Naive thymus-derived CD4-positive, alpha-beta T cell (primary cell): ENCODE results near the gene TMEM132D. TPM values are rescaled to one million over a fixed set of nuclear protein-coding genes. Genes with fewer than 3 reads are reported as not detected.

ENCODE experiments used
- ATAC-seq: fragments of 150-1000 bp; cut with Tn5 transposase; 2 replicates; pipeline ENCODE4 v1.10.0; 2021; ENCODE audit warnings: mild to moderate bottlenecking, moderate library complexity
- CTCF ChIA-PET: fragments of 350-600 bp; sonication (Branson Sonifier 250); formaldehyde crosslinking; loops from one replicate; lab custom pipeline; 2021; ENCODE audit warnings: antibody characterized with exemption; lab: Charles Lee
- POLR2A ChIA-PET: fragments of 350-600 bp; sonication (Branson Sonifier 250); formaldehyde crosslinking; loops from one replicate; lab custom pipeline; 2021; ENCODE audit warnings: antibody characterized with exemption, inconsistent platforms; lab: Charles Lee
- DNase-seq, 9 donors: peaks; one replicate each; pipeline versions ENCODE4 v3.0.0 to v3.0.0-alpha.2; 2020 to 2022; ENCODE audit warnings: mixed read lengths in 1 of 9
- H3K27ac ChIP-seq: one replicate; pipeline ENCODE4 v1.7.0; 2013; ENCODE audit warnings: mild to moderate bottlenecking, low read depth, low read length, moderate library complexity
- H3K27me3 ChIP-seq, 2 donors: one replicate each; pipeline ENCODE4 v1.7.0; 2013; ENCODE audit warnings: low read length in 2 of 2, mild to moderate bottlenecking in 2 of 2, moderate library complexity in 2 of 2; ENCODE audit not compliant: control insufficient read depth in 2 of 2, insufficient read depth in 2 of 2
- H3K36me3 ChIP-seq, 3 experiments: 1 replicate in 2 of 3; 2 replicates in 1 of 3; pipeline ENCODE4 v1.7.0; 2013; ENCODE audit warnings: low read length in 3 of 3, mild to moderate bottlenecking in 3 of 3, moderate library complexity in 1 of 3; ENCODE audit not compliant: insufficient read depth in 3 of 3, control insufficient read depth in 2 of 3
- H3K4me1 ChIP-seq, 2 donors: one replicate each; pipeline ENCODE4 v1.7.0; 2013; ENCODE audit warnings: low read length in 2 of 2, mild to moderate bottlenecking in 2 of 2, moderate library complexity in 1 of 2; ENCODE audit not compliant: control insufficient read depth in 2 of 2, insufficient read depth in 2 of 2
- H3K4me3 ChIP-seq: 2 replicates; pipeline ENCODE4 v1.7.0; 2013; ENCODE audit warnings: mild to moderate bottlenecking, low read length
- H3K9me3 ChIP-seq, 3 experiments: 1 replicate in 2 of 3; 2 replicates in 1 of 3; pipeline ENCODE4 v1.7.0; 2013; ENCODE audit warnings: low read length in 3 of 3; ENCODE audit not compliant: control insufficient read depth in 2 of 3
- H3K27ac Mint-ChIP-seq, 9 donors: one replicate each; pipeline ENCODE4 v1.8.0; 2020 to 2022; ENCODE audit warnings: mixed read lengths in 9 of 9, mild to moderate bottlenecking in 8 of 9, moderate library complexity in 5 of 9, inconsistent platforms in 2 of 9
- H3K27me3 Mint-ChIP-seq, 5 donors: one replicate each; pipeline ENCODE4 v1.8.0; 2021 to 2022; ENCODE audit warnings: mixed read lengths in 5 of 5, mild to moderate bottlenecking in 1 of 5
- H3K36me3 Mint-ChIP-seq, 5 donors: one replicate each; pipeline ENCODE4 v1.8.0; 2020 to 2022; ENCODE audit warnings: mixed read lengths in 5 of 5, mild to moderate bottlenecking in 3 of 5, inconsistent platforms in 1 of 5
- H3K4me1 Mint-ChIP-seq, 7 donors: one replicate each; pipeline ENCODE4 v1.8.0; 2020 to 2022; ENCODE audit warnings: mixed read lengths in 7 of 7, mild to moderate bottlenecking in 3 of 7, inconsistent platforms in 1 of 7
- H3K4me3 Mint-ChIP-seq, 10 donors: one replicate each; pipeline ENCODE4 v1.8.0; 2020 to 2022; ENCODE audit warnings: mild to moderate bottlenecking in 10 of 10, mixed read lengths in 10 of 10, moderate library complexity in 6 of 10, inconsistent platforms in 2 of 10
- H3K9me3 Mint-ChIP-seq, 11 donors: one replicate each; pipeline ENCODE4 v1.8.0; 2020 to 2022; ENCODE audit warnings: mixed read lengths in 11 of 11, mild to moderate bottlenecking in 4 of 11, inconsistent platforms in 1 of 11, moderate library complexity in 1 of 11
- intact Hi-C, 2 donors: fragments of 100-400 bp; cut with micrococcal nuclease; formaldehyde crosslinking; loops; one replicate each; pipeline ENCODE4 v1.15.1; 2023
- polyA plus RNA-seq, 2 donors: library from polyadenylated mRNA; unstranded; fragments of 300-500 nt; fragmentation: Illumina TruSeq; gene quantifications; one replicate each; pipeline ENCODE4 v1.2.3, GENCODE V29; 2021
- total RNA-seq, 6 experiments: library from RNA in 5 of 6; stranded (reverse) in 5 of 6; gene quantifications; 1 replicate in 5 of 6; 2 replicates in 1 of 6; pipeline ENCODE4 v1.2.3 and lab custom pipeline; 2021 to 2026

TMEM132D gene
- total and polyA plus RNA-seq, 7 experiments from 2014 or later: not detected

DNA sequence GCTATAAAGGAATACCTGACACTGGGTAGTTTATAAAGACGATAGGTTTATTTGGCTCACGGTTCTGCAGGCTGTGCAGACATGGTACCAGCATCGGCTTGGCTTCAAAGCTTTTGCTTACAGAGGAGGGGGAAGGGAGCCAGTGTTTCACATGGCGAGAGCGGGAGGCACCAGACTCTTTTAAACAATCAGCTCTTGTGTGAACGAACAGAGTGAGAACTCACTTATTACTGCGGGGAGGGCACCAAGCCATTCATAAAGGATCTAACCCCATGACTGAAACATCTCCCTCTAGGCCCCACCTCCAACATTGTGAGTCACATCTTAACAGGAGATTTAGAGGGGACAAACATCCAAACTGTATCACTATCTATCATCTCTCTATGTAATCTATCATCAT, 227.4 kb downstream of the TMEM132D start:
- Mint-ChIP-seq H3K9me3 (peaks cover 0 to 14% (median 5%) of the 10 kb centered on the region in 11 donors), H3K27ac (no peak overlapping the region), H3K27me3 (no peaks in the 10 kb centered on the region), H3K4me1 (no peaks in the 10 kb centered on the region), H3K4me3 (no peak overlapping the region), H3K36me3 (no peaks in the 10 kb centered on the region)
- Histone ChIP-seq H3K27me3 (no peaks in the 10 kb centered on the region), H3K9me3 (no peaks in the 10 kb centered on the region), H3K36me3 (no peaks in the 10 kb centered on the region), H3K4me1 (no peaks in the 10 kb centered on the region), H3K27ac (no peak overlapping the region), H3K4me3 (no peak overlapping the region)
- intact Hi-C loops: no loop called here
- ChIA-PET CTCF (no interaction called here), POLR2A (no interaction called here)
- DNase-seq (no peak), ATAC-seq (no peak)

DNA sequence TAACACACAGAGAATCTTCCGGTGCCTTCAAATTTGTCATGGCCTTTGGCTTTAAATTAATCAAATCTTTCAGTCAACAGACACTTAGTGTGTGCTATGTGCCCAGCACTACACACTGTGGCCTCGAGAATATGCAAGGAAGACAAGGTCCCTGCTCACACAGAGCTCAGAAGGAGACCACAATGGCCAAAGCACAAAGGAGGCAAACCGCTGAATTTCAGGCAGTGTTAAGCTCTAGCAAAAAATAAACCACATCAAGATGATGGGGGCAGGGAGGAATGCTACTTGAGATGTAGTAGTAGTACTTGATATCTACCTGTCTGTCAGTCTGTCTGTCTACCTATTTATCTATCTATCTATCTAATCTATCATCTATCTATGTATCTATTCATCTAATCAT, 227.9 kb downstream of the TMEM132D start:
- intact Hi-C loops: no loop called here
- no peak overlapping the region for H3K27ac Mint-ChIP-seq
- DNase-seq (no peak), ATAC-seq (no peak)
- H3K9me3 Mint-ChIP-seq: peaks cover 0 to 14% (median 5%) of the 10 kb centered on the region in 11 donors
- H3K4me1 ChIP-seq: no peaks in the 10 kb centered on the region
- H3K27ac ChIP-seq: no peak overlapping the region
- no peak overlapping the region for H3K4me3 ChIP-seq
- ChIA-PET POLR2A (no interaction called here), CTCF (no interaction called here)
- no peaks in the 10 kb centered on the region for H3K36me3 Mint-ChIP-seq
- no peaks in the 10 kb centered on the region for H3K36me3 ChIP-seq
- no peak overlapping the region for H3K4me3 Mint-ChIP-seq
- H3K9me3 ChIP-seq: no peaks in the 10 kb centered on the region
- H3K4me1 Mint-ChIP-seq: no peaks in the 10 kb centered on the region
- H3K27me3 Mint-ChIP-seq: no peaks in the 10 kb centered on the region
- no peaks in the 10 kb centered on the region for H3K27me3 ChIP-seq

DNA sequence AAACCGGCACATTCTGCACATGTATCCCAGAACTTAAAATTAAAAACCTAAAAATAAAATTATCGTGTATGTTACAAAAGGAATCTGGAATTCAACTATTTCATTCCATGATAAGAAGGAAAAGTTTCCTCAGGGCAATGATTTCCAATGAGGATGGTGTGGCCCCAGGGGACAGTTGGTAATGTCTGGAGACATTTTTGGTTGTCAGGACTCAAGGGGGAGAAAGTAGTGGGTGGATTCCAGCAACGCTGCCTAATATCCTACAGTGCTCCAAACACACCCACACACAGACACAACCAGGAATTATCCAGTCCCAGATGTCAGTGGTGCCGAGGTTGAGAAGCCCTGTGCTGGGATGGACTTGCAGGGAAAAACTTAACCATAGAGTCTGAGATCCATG, 228.3 kb downstream of the TMEM132D start:
- no peak for ATAC-seq
- no peak overlapping the region for H3K27ac Mint-ChIP-seq
- ChIA-PET POLR2A (no interaction called here), CTCF (no interaction called here)
- intact Hi-C loops: no loop called here
- no peaks in the 10 kb centered on the region for H3K4me1 Mint-ChIP-seq
- Histone ChIP-seq H3K4me1 (no peaks in the 10 kb centered on the region), H3K4me3 (no peak overlapping the region), H3K27me3 (no peaks in the 10 kb centered on the region), H3K9me3 (no peaks in the 10 kb centered on the region), H3K27ac (no peak overlapping the region), H3K36me3 (no peaks in the 10 kb centered on the region)
- no peaks in the 10 kb centered on the region for H3K36me3 Mint-ChIP-seq
- DNase-seq: no peak
- H3K9me3 Mint-ChIP-seq: peaks cover under 1 to 13% (median 5%) of the 10 kb centered on the region in 11 donors
- no peaks in the 10 kb centered on the region for H3K27me3 Mint-ChIP-seq
- no peak overlapping the region for H3K4me3 Mint-ChIP-seq

DNA sequence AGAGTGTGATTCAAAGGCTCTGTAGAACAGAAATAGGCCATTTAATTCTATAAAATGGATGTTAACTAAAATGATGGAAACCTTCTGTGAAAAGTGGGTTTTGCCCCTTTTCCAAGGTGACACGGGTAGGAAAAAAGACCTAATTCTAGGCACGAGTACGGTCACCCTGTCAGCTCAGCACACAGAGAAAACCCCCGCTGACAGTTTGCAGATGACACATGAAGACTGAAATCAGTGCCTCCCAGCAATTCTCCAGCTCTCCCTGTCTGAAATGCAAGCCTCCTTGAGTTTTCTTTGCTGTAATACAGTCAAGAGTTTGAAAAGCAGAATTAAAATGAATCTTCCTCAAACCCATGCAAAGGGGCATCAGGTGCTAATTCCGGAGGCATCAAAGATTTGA, 230.0 kb downstream of the TMEM132D start:
- Mint-ChIP-seq H3K27ac (no peak overlapping the region), H3K4me3 (no peak overlapping the region), H3K9me3 (peaks cover 3 to 16% (median 6%) of the 10 kb centered on the region in 11 donors), H3K4me1 (no peaks in the 10 kb centered on the region), H3K27me3 (no peaks in the 10 kb centered on the region), H3K36me3 (no peaks in the 10 kb centered on the region)
- ChIA-PET CTCF (no interaction called here), POLR2A (no interaction called here)
- DNase-seq (no peak), ATAC-seq (no peak)
- no peaks in the 10 kb centered on the region for H3K4me1 ChIP-seq
- H3K4me3 ChIP-seq: no peak overlapping the region
- intact Hi-C loops: no loop called here
- H3K36me3 ChIP-seq: no peaks in the 10 kb centered on the region
- no peak overlapping the region for H3K27ac ChIP-seq
- no peaks in the 10 kb centered on the region for H3K9me3 ChIP-seq
- no peaks in the 10 kb centered on the region for H3K27me3 ChIP-seq

DNA sequence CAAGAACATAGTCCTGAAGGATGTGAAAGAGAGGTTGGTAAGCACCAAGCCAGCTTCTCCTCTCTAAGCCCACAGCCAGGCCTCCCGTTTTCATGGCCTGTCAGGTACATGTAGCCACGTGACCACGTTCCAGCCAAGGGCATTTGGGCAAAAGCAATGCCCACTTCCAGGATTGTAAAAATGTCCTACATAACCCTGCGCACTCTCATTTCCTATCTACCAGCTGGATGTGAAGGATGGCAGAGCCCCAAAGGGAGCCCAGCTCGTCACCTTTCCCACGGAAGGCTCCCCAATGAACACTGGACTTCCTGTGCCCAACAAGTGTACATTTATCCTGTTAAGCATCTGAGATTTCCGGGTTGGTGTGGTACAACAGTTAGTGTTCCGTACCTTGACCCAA, 231.7 kb downstream of the TMEM132D start:
- no peaks in the 10 kb centered on the region for H3K4me1 Mint-ChIP-seq
- H3K4me3 Mint-ChIP-seq: no peak overlapping the region
- no peaks in the 10 kb centered on the region for H3K27me3 Mint-ChIP-seq
- DNase-seq: no peak
- CTCF ChIA-PET: no interaction called here
- intact Hi-C loops: no loop called here
- Histone ChIP-seq H3K27me3 (no peaks in the 10 kb centered on the region), H3K9me3 (no peaks in the 10 kb centered on the region), H3K4me3 (no peak overlapping the region), H3K4me1 (no peaks in the 10 kb centered on the region), H3K27ac (no peak overlapping the region), H3K36me3 (no peaks in the 10 kb centered on the region)
- ATAC-seq: no peak
- peaks cover 3 to 22% (median 6%) of the 10 kb centered on the region in 11 donors for H3K9me3 Mint-ChIP-seq
- no peaks in the 10 kb centered on the region for H3K36me3 Mint-ChIP-seq
- POLR2A ChIA-PET: no interaction called here
- H3K27ac Mint-ChIP-seq: no peak overlapping the region

DNA sequence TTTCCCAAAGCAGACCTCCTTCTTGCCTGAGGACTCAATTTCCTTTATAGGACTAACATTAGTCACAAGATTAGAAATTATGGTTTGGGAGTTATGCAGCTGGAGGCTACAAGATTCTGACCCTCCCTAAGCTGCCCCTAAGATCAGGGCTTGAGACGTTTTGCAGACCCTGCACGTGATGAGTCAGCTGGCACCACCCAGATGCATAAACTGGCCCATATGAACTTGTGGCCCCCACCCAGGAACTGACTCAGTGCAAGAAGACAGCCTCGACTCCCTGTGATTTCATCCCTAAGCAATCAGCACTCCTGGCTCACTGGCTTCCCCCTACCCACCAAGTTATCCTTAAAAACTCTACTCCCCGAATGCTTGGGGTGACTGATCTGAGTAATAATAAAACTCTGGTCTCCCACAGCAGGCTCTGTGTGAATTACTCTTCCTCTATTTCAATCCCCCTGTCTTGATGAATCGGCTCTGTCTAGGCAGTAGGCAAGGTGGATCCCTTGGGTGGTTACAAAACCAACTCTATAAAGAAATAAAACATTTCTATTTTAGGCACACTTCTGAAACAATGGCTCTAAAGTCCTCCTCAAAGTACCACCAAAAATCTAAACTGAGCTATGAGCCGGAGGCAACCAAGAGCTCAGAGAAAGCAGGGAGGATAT, 233.4 kb downstream of the TMEM132D start:
- DNase-seq: no peak
- Mint-ChIP-seq H3K9me3 (peaks cover 0 to 22% (median 6%) of the 10 kb centered on the region in 11 donors), H3K4me3 (no peak overlapping the region), H3K27ac (no peak overlapping the region), H3K27me3 (no peaks in the 10 kb centered on the region), H3K36me3 (no peaks in the 10 kb centered on the region), H3K4me1 (no peaks in the 10 kb centered on the region)
- H3K36me3 ChIP-seq: no peaks in the 10 kb centered on the region
- POLR2A ChIA-PET: no interaction called here
- H3K27me3 ChIP-seq: no peaks in the 10 kb centered on the region
- H3K9me3 ChIP-seq: no peaks in the 10 kb centered on the region
- H3K27ac ChIP-seq: no peak overlapping the region
- intact Hi-C loops: no loop called here
- no peak for ATAC-seq
- no peak overlapping the region for H3K4me3 ChIP-seq
- CTCF ChIA-PET: no interaction called here
- H3K4me1 ChIP-seq: no peaks in the 10 kb centered on the region

DNA sequence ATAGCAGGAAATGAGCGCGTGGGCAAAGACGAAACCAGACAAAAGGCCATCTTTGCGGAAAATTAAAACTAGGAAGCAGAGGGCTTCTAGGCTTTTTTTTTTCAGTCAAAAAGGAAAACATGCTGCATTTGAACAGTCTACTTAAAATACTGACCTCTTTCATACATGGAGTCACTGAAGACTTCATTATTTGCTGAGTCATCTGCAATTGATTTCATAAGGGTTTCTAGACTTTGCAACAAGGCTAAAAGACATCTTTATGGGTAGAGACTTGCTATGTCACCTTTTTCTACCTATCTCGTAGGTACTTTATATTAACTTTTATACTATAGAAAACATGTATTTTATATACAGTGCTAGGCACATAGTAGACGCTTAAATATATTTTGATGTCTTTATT, 238.4 kb downstream of the TMEM132D start:
- Mint-ChIP-seq H3K4me3 (no peak overlapping the region), H3K27me3 (no peaks in the 10 kb centered on the region), H3K9me3 (peaks cover 1 to 20% (median 6%) of the 10 kb centered on the region in 11 donors), H3K27ac (no peak overlapping the region), H3K4me1 (no peaks in the 10 kb centered on the region), H3K36me3 (no peaks in the 10 kb centered on the region)
- no peak for DNase-seq
- H3K27ac ChIP-seq: no peak overlapping the region
- ChIA-PET CTCF (no interaction called here), POLR2A (no interaction called here)
- intact Hi-C loops: no loop called here
- no peaks in the 10 kb centered on the region for H3K36me3 ChIP-seq
- ATAC-seq: no peak
- no peak overlapping the region for H3K4me3 ChIP-seq
- no peaks in the 10 kb centered on the region for H3K27me3 ChIP-seq
- H3K9me3 ChIP-seq: no peaks in the 10 kb centered on the region
- H3K4me1 ChIP-seq: no peaks in the 10 kb centered on the region
